K562 (cell line): ENCODE data around the gene RPS6KA2. TPM values are rescaled to one million over a fixed set of nuclear protein-coding genes. Genes with fewer than 3 reads are reported as not detected.

Experiments used
- ATAC-seq: fragments of 200-7000 bp; cut with Tn5 transposase; 3 replicates; pipeline ENCODE4 v1.9.1; 2020; ENCODE audit warnings: moderate library complexity
- BruUV-seq: library from RNA; stranded (reverse); fragments of 400-500 nt; replicated peaks from 2 replicates; lab custom pipeline; 2021; lab: Mats Ljungman, UMichigan
- CTCF ChIA-PET: fragments of 300-600 bp; formaldehyde crosslinking; extraction: SDS; loops from one replicate; lab custom pipeline; 2021; ENCODE audit warnings: low intra/inter-chr PET ratio; lab: Yijun Ruan, JAX
- POLR2A ChIA-PET: fragments of 300-600, 350-650 bp; sonication (Branson Sonifier 250); formaldehyde crosslinking; extraction: SDS; loops from one replicate; lab custom pipeline; 2021; ENCODE audit warnings: antibody characterized with exemption, inconsistent platforms; lab: Yijun Ruan, JAX
- DNase-seq, 4 experiments: peaks; one replicate each; pipeline versions ENCODE4 v3.0.0 to v3.0.0-alpha.2; 2011 to 2018; ENCODE audit warnings: low spot score in 3 of 4, mixed read lengths in 3 of 4; ENCODE audit errors: extremely low read depth in 1 of 4
- FAIRE-seq: peaks from 2 replicates; lab custom pipeline; 2011; peaks lifted over from hg19 to GRCh38; lab: Jason Lieb, UNC
- H2AFZ ChIP-seq: 2 replicates; pipeline ENCODE4 v1.6.0; 2011; ENCODE audit warnings: low read depth, low read length, control low read depth, inconsistent platforms
- H3K27ac ChIP-seq: fragments of 200-600 bp; 3 replicates; pipeline ENCODE4 v1.8.0; 2011; ENCODE audit warnings: low read depth, mild to moderate bottlenecking, control low read depth, inconsistent platforms, low read length, moderate library complexity, mixed read lengths; ENCODE audit errors: extremely low read depth
- H3K27me3 ChIP-seq, 2 experiments: fragments of 300-600 bp in 1 of 2; 2 replicates in 1 of 2; 3 replicates in 1 of 2; pipeline versions ENCODE4 v1.6.0 to v1.8.0; 2011; ENCODE audit warnings: inconsistent platforms in 2 of 2, low read length in 2 of 2, mild to moderate bottlenecking in 1 of 2, mixed read lengths in 1 of 2, moderate library complexity in 1 of 2; ENCODE audit not compliant: control insufficient read depth in 2 of 2, insufficient read depth in 2 of 2
- H3K36me3 ChIP-seq: fragments of 300-600 bp; 3 replicates; pipeline ENCODE4 v1.8.0; 2011; ENCODE audit warnings: mild to moderate bottlenecking, low read length, inconsistent platforms; ENCODE audit not compliant: control insufficient read depth, insufficient read depth
- H3K4me1 ChIP-seq, 2 experiments: fragments of 200-600 bp in 1 of 2; replicated peaks in 1 of 2; 2 replicates in 1 of 2; 3 replicates in 1 of 2; pipeline versions ENCODE4 v1.5.1 to v1.8.0; 2011; ENCODE audit warnings: inconsistent platforms in 2 of 2, low read length in 2 of 2, mild to moderate bottlenecking in 1 of 2, mixed read lengths in 1 of 2, moderate library complexity in 1 of 2; ENCODE audit not compliant: control insufficient read depth in 2 of 2, insufficient read depth in 2 of 2
- H3K4me2 ChIP-seq: 2 replicates; pipeline ENCODE4 v1.6.1; 2011; ENCODE audit warnings: low read length, control low read depth, inconsistent platforms, mixed read lengths; ENCODE audit not compliant: insufficient read depth
- H3K4me3 ChIP-seq: fragments of 200-600 bp; sonication (generic), shearing (Covaris generic); 2 replicates; pipeline ENCODE4 v1.5.1; 2016; ENCODE audit warnings: control low read depth, inconsistent platforms
- H3K79me2 ChIP-seq: fragments of 200-600 bp; 3 replicates; pipeline ENCODE4 v1.8.0; 2011; ENCODE audit warnings: low read length, inconsistent platforms; ENCODE audit not compliant: control insufficient read depth, insufficient read depth
- H3K9ac ChIP-seq, 2 experiments: 2 replicates each; pipeline versions ENCODE4 v1.6.0 to v1.6.1; 2011; ENCODE audit warnings: low read depth in 2 of 2, low read length in 2 of 2, control low read depth in 1 of 2, inconsistent platforms in 1 of 2, mild to moderate bottlenecking in 1 of 2, mixed read lengths in 1 of 2; ENCODE audit not compliant: insufficient read depth in 1 of 2
- H3K9me1 ChIP-seq: one replicate; pipeline ENCODE4 v1.6.0; 2011; ENCODE audit warnings: inconsistent platforms, mild to moderate bottlenecking, low read length, moderate library complexity; ENCODE audit not compliant: control insufficient read depth, insufficient read depth
- H3K9me3 ChIP-seq: replicated peaks from 2 replicates; pipeline ENCODE4 v1.5.1; 2011; ENCODE audit warnings: low read depth, low read length, inconsistent platforms; ENCODE audit not compliant: control insufficient read depth, insufficient read depth
- H4K20me1 ChIP-seq: replicated peaks from 2 replicates; pipeline ENCODE4 v1.6.1; 2011; ENCODE audit warnings: low read length, inconsistent platforms, mixed read lengths; ENCODE audit not compliant: control insufficient read depth, insufficient read depth
- BRCA1 ChIP-seq, 2 experiments: fragments of 450-650 bp in 1 of 2; sonication (generic) in 1 of 2; formaldehyde crosslinking in 1 of 2; IDR thresholded peaks; 2 replicates each; pipeline versions ENCODE4 v1.5.0 to v1.6.1; 2017 to 2020; ENCODE audit warnings: mild to moderate bottlenecking in 1 of 2, missing genetic modification reagents in 1 of 2
- CREBBP ChIP-seq: IDR thresholded peaks from one replicate; pipeline ENCODE4 v1.6.1; 2012; ENCODE audit warnings: low read depth, mild to moderate bottlenecking, control low read depth, inconsistent platforms, low read length
- GABPB1 ChIP-seq: sonication (generic); formaldehyde crosslinking; IDR thresholded peaks from 2 replicates; pipeline ENCODE4 v1.8.0; 2022; ENCODE audit warnings: mild to moderate bottlenecking, missing genetic modification reagents
- HDAC3 ChIP-seq: fragments of 450-650 bp; IDR thresholded peaks from 2 replicates; pipeline ENCODE4 v1.6.1; 2018; ENCODE audit warnings: borderline replicate concordance, mild to moderate bottlenecking, moderate library complexity; ENCODE audit not compliant: partially characterized antibody
- RFX5 ChIP-seq: IDR thresholded peaks from 2 replicates; pipeline ENCODE4 v1.6.1; 2011; ENCODE audit warnings: low read depth, mild to moderate bottlenecking, improper control_type of control experiment, low read length
- SPI1 ChIP-seq: IDR thresholded peaks from 2 replicates; pipeline ENCODE4 v1.6.1; 2011; ENCODE audit warnings: low read depth, low read length, control low read depth, borderline replicate concordance
- TARDBP ChIP-seq: fragments of 450-650 bp; IDR thresholded peaks from 2 replicates; pipeline ENCODE4 v1.6.1; 2016
- ZNF551 ChIP-seq: fragments of 250-450 bp; sonication (Bioruptor Pico); IDR thresholded peaks from 2 replicates; pipeline ENCODE4 v1.5.0; 2021; ENCODE audit warnings: mild to moderate bottlenecking, moderate library complexity
- ZNF644 ChIP-seq: fragments of 200-800 bp; sonication (Bioruptor generic); IDR thresholded peaks from 2 replicates; pipeline ENCODE4 v1.6.1; 2016; ENCODE audit warnings: low read depth, missing genetic modification characterization, missing compliant biosample characterization
- WGBS: fragments of 100-300 bp; shearing (Covaris generic); methylation state at CpG from one replicate; pipeline ENCODE4 v1.1.6; 2016; ENCODE audit warnings: low coverage, mixed read lengths; ENCODE audit not compliant: insufficient coverage; ENCODE audit errors: missing lambda C conversion rate; 5-methylcytosine and 5-hydroxymethylcytosine counted together
- in situ Hi-C: fragments of 300-500 bp; cut with MboI; formaldehyde crosslinking; loops from 4 replicates; pipeline ENCODE4 v1.15.0; 2018; ENCODE audit warnings: inconsistent platforms, mixed read lengths
- intact Hi-C: fragments of 100-400 bp; cut with micrococcal nuclease; formaldehyde crosslinking; loops from 2 replicates; pipeline ENCODE4 v1.14.2; 2022
- polyA plus RNA-seq, 8 experiments: library from polyadenylated mRNA; depleted of rRNA in 4 of 8; stranded (reverse) in 5 of 8; unstranded in 3 of 8; fragments of >200 nt; fragmentation: Nextera tagmentation in 2 of 8; fragmentation: Illumina TruSeq in 1 of 8; extraction: Ambion mirVana in 2 of 8; extraction: Trizol in 1 of 8; gene quantifications; 2 replicates each; pipeline versions ENCODE4 v1.2.1 to v1.2.3, GENCODE V29; 2011 to 2014; ENCODE audit warnings: inconsistent platforms in 1 of 8, missing spikeins in 1 of 8
- total RNA-seq, 7 experiments: library from RNA; depleted of rRNA in 6 of 7; stranded (reverse); fragments of >200 nt in 6 of 7; fragmentation: Illumina TruSeq in 2 of 7; extraction: Trizol in 2 of 7; gene quantifications; 2 replicates each; pipeline versions ENCODE4 v1.2.1 to v1.2.3, GENCODE V29; 2011 to 2021; ENCODE audit warnings: low replicate concordance in 1 of 7
- TF ChIP-seq, protein P1 (sequence below): sonication (generic); formaldehyde crosslinking; IDR thresholded peaks from 2 replicates; pipeline ENCODE4 v1.8.0; 2022; ENCODE audit warnings: missing genetic modification reagents, mild to moderate bottlenecking, moderate library complexity, borderline replicate concordance
- TF ChIP-seq, protein P2 (sequence below): fragments of 250-450 bp; sonication (Bioruptor Pico); IDR thresholded peaks from 2 replicates; pipeline ENCODE4 v1.5.0; 2020; ENCODE audit warnings: mild to moderate bottlenecking

The RPS6KA2 gene
- total and polyA plus RNA-seq, 9 of the 15 experiments (the other 6 are each of a cell fraction or from before 2014, with no cell fraction given): 0.29 to 1.00 (median 0.53) TPM

DNA sequence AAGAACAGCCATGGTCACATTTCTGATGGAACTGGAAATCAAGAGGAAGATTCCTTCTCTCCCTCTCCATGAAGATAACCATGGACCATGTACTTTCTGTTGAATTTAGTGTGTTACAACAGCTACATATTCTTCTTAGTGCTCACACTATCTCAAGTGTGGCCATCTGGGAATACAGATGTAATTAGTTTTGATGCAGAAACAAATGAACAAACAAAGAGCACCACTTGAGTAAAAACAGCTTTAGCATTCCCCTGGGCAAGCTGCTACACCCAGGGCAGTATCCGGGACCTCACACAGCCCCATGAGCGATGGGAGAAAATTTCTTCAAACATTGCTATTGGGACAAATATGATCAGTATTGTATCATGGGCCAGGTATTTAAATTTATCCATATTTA is 115.7 kb downstream of the RPS6KA2 start:
- Histone ChIP-seq H2AFZ (no peak overlapping the region), H3K9ac (no peak overlapping the region), H3K79me2 (no peaks in the 10 kb centered on the region), H3K4me1 (no peaks in the 10 kb centered on the region), H3K4me3 (no peak overlapping the region), H4K20me1 (no peaks in the 10 kb centered on the region; the same call in 1 of the 2 replicates), H3K9me1 (no peaks in the 10 kb centered on the region), H3K9me3 (no peaks in the 10 kb centered on the region), H3K27ac (no peak overlapping the region), H3K27me3 (peaks cover 24 to 52% of the 10 kb centered on the region in 2 experiments; a peak in 4 of 5 replicates), H3K4me2 (no peak overlapping the region), H3K36me3 (no peaks in the 10 kb centered on the region)
- in situ Hi-C loops (no loop called here), intact Hi-C loops (no loop called here)
- POLR2A ChIA-PET: no interaction called here
- no peak for DNase-seq
- TF ChIP-seq, protein P1, sequence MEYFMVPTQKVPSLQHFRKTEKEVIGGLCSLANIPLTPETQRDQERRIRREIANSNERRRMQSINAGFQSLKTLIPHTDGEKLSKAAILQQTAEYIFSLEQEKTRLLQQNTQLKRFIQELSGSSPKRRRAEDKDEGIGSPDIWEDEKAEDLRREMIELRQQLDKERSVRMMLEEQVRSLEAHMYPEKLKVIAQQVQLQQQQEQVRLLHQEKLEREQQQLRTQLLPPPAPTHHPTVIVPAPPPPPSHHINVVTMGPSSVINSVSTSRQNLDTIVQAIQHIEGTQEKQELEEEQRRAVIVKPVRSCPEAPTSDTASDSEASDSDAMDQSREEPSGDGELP (CRISPR knock-in tag): no peak
- TF ChIP-seq RFX5 (no peak), HDAC3 (no peak), TARDBP (no peak), GABPB1 (no peak), CREBBP (no peak), BRCA1 (IDR thresholded peaks at IDR 0.05) (no peak), BRCA1 (CRISPR knock-in tag; IDR thresholded peaks at IDR 0.05) (no peak), ZNF551 (CRISPR knock-in tag) (no peak), SPI1 (no peak), ZNF644 (tag) (no peak)
- TF ChIP-seq, protein P2, sequence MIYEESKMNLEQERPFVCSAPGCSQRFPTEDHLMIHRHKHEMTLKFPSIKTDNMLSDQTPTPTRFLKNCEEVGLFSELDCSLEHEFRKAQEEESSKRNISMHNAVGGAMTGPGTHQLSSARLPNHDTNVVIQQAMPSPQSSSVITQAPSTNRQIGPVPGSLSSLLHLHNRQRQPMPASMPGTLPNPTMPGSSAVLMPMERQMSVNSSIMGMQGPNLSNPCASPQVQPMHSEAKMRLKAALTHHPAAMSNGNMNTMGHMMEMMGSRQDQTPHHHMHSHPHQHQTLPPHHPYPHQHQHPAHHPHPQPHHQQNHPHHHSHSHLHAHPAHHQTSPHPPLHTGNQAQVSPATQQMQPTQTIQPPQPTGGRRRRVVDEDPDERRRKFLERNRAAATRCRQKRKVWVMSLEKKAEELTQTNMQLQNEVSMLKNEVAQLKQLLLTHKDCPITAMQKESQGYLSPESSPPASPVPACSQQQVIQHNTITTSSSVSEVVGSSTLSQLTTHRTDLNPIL (CRISPR knock-in tag): no peak
- CTCF ChIA-PET: no interaction called here
- WGBS: 0% methylated on average over 2 of the region's 2 CpGs
- ATAC-seq: no peak
- FAIRE-seq: no peak
- BruUV-seq: no TSS peak
